ES-I3 (cell line): ENCODE results near the gene PBX1.
"Not testable (repeated sequence)": the region's sequence is repeated elsewhere in the genome, so short reads cannot be mapped to it uniquely, and the experiment has no call there.

Source experiments
- H3K36me3 ChIP-seq: 2 replicates; pipeline ENCODE4 v1.6.1; 2013; ENCODE audit warnings: mild to moderate bottlenecking, low read length, control low read depth, moderate library complexity; ENCODE audit not compliant: insufficient read depth
- H3K4me1 ChIP-seq: 2 replicates; pipeline ENCODE4 v1.6.1; 2013; ENCODE audit warnings: mild to moderate bottlenecking, control low read depth, low read length; ENCODE audit not compliant: insufficient read depth
- H3K9ac ChIP-seq: 2 replicates; pipeline ENCODE4 v1.6.1; 2013; ENCODE audit warnings: low read depth, mild to moderate bottlenecking, low read length, moderate library complexity
- H3K9me3 ChIP-seq: 2 replicates; pipeline ENCODE4 v1.6.1; 2013; ENCODE audit warnings: mild to moderate bottlenecking, low read length, moderate library complexity; ENCODE audit not compliant: control insufficient read depth, insufficient read depth

Gene PBX1

GRCh38 chr1:164558461-164559341 is at the start of gene PBX1:
Gene PBX1 (plus strand): TSS chr1:164559184.
- H3K36me3 ChIP-seq = no peaks in the 10 kb centered on the region
- H3K9ac ChIP-seq = peak within 1 kb of the TSS; percentile 82

GRCh38 chr1:164510435-164510834 is 48.5 kb upstream of the PBX1 start:
- H3K4me1 ChIP-seq = no peaks in the 10 kb centered on the region
- H3K9me3 ChIP-seq = no peaks in the 10 kb centered on the region
- no peak overlapping the region for H3K9ac ChIP-seq
- no peaks in the 10 kb centered on the region for H3K36me3 ChIP-seq

More at GRCh38 chr1:164558461-164559341, at the start of gene PBX1:
- Histone ChIP-seq H3K9me3 (no peaks in the 10 kb centered on the region), H3K4me1 (peaks cover 21% of the 10 kb centered on the region)

- H3K36me3 ChIP-seq = no peaks in the 10 kb centered on the region
- H3K4me1 ChIP-seq = no peaks in the 10 kb centered on the region
- no peak overlapping the region for H3K9ac ChIP-seq
- no peaks in the 10 kb centered on the region for H3K9me3 ChIP-seq
Observed at GRCh38 chr1:164511001-164511705, 47.8 kb upstream of the PBX1 start.

- Histone ChIP-seq H3K9ac (no peak overlapping the region), H3K9me3 (no peaks in the 10 kb centered on the region), H3K36me3 (no peaks in the 10 kb centered on the region), H3K4me1 (no peaks in the 10 kb centered on the region)
Observed at GRCh38 chr1:164515231-164515630, 43.8 kb upstream of the PBX1 start.

- Histone ChIP-seq H3K4me1 (no peaks in the 10 kb centered on the region), H3K9me3 (no peaks in the 10 kb centered on the region), H3K36me3 (no peaks in the 10 kb centered on the region), H3K9ac (no peak overlapping the region)
Observed at GRCh38 chr1:164515711-164516331, 43.2 kb upstream of the PBX1 start.

- no peaks in the 10 kb centered on the region for H3K9me3 ChIP-seq
- no peaks in the 10 kb centered on the region for H3K4me1 ChIP-seq
- H3K9ac ChIP-seq = no peak overlapping the region
- H3K36me3 ChIP-seq = no peaks in the 10 kb centered on the region
Observed at GRCh38 chr1:164516591-164516990, 42.4 kb upstream of the PBX1 start.

- Histone ChIP-seq H3K4me1 (no peaks in the 10 kb centered on the region), H3K36me3 (no peaks in the 10 kb centered on the region), H3K9ac (no peak overlapping the region), H3K9me3 (no peaks in the 10 kb centered on the region)
Observed at GRCh38 chr1:164518692-164519332, 40.2 kb upstream of the PBX1 start.

GRCh38 chr1:164519426-164519825 is 39.6 kb upstream of the PBX1 start:
- Histone ChIP-seq H3K4me1 (no peaks in the 10 kb centered on the region), H3K9me3 (no peaks in the 10 kb centered on the region), H3K9ac (no peak overlapping the region), H3K36me3 (no peaks in the 10 kb centered on the region)

- Histone ChIP-seq H3K36me3 (no peaks in the 10 kb centered on the region), H3K9ac (no peak overlapping the region), H3K4me1 (no peaks in the 10 kb centered on the region), H3K9me3 (peaks cover 5% of the 10 kb centered on the region; the same call in 1 of the 2 replicates)
Observed at GRCh38 chr1:164524810-164525209, 34.2 kb upstream of the PBX1 start.

GRCh38 chr1:164534863-164535610 is 23.9 kb upstream of the PBX1 start:
- H3K9me3 ChIP-seq = no peaks in the 10 kb centered on the region

GRCh38 chr1:164552463-164552988 is 6.5 kb upstream of the PBX1 start:
- not testable (repeated sequence) for H3K9ac ChIP-seq, H3K36me3 ChIP-seq, H3K4me1 ChIP-seq, H3K9me3 ChIP-seq

More at GRCh38 chr1:164534863-164535610, 23.9 kb upstream of the PBX1 start:
- H3K36me3 ChIP-seq = no peaks in the 10 kb centered on the region
- H3K9ac ChIP-seq = no peak overlapping the region
- H3K4me1 ChIP-seq = no peaks in the 10 kb centered on the region

- no peak overlapping the region for H3K9ac ChIP-seq
- H3K36me3 ChIP-seq = no peaks in the 10 kb centered on the region
- H3K4me1 ChIP-seq = peaks cover 8% of the 10 kb centered on the region; the same call in 1 of the 2 replicates
- peaks cover 3% of the 10 kb centered on the region; the same call in 1 of the 2 replicates for H3K9me3 ChIP-seq
Observed at GRCh38 chr1:164557270-164557669, 1.7 kb upstream of the PBX1 start.

GRCh38 chr1:164559342-164560051 is 513 bp downstream of the PBX1 start:
- Histone ChIP-seq H3K9me3 (no peaks in the 10 kb centered on the region), H3K36me3 (no peaks in the 10 kb centered on the region), H3K9ac (peak overlapping the region; percentile 82), H3K4me1 (peaks cover 29% of the 10 kb centered on the region)
